Gastrocnemius medialis (tissue), 4 donors: Measurements from ENCODE around the gene RBP7. TPM values are rescaled to one million over a fixed set of nuclear protein-coding genes. Genes with fewer than 3 reads are reported as not detected.

Source experiments
- ATAC-seq, 2 donors: fragments of 150-250 bp; one replicate each; pipeline ENCODE4 v1.9.1; 2016
- DNase-seq, 2 donors: peaks; one replicate each; pipeline ENCODE4 v3.0.0-alpha.2; 2019
- H3K27ac ChIP-seq, 4 donors: fragments of 200-600 bp; sonication (generic); 1 replicate in 1 of 4; 2 replicates in 3 of 4; pipeline ENCODE4 v1.5.1; 2016 to 2018; ENCODE audit warnings: mild to moderate bottlenecking in 2 of 4, moderate library complexity in 1 of 4
- H3K27me3 ChIP-seq, 3 donors: fragments of 200-600 bp; sonication (generic) in 2 of 3; 1 replicate in 1 of 3; 2 replicates in 2 of 3; pipeline versions ENCODE4 v1.5.1 to v1.6.0; 2016 to 2019; ENCODE audit warnings: mild to moderate bottlenecking in 1 of 3, moderate library complexity in 1 of 3
- H3K36me3 ChIP-seq, 2 donors: fragments of 200-600 bp; sonication (generic) in 1 of 2; one replicate each; pipeline ENCODE4 v1.5.1; 2017 to 2018
- H3K4me1 ChIP-seq, 2 donors: fragments of 200-600 bp; sonication (generic) in 1 of 2; one replicate each; pipeline ENCODE4 v1.5.1; 2016 to 2017; ENCODE audit warnings: mild to moderate bottlenecking in 2 of 2
- H3K4me3 ChIP-seq, 4 donors: fragments of 200-600 bp; sonication (generic) in 3 of 4; 1 replicate in 1 of 4; 2 replicates in 3 of 4; pipeline ENCODE4 v1.5.1; 2016 to 2019; ENCODE audit warnings: mild to moderate bottlenecking in 2 of 4
- H3K9me3 ChIP-seq, 3 donors: fragments of 200-600 bp; sonication (generic) in 2 of 3; 1 replicate in 1 of 3; 2 replicates in 2 of 3; pipeline ENCODE4 v1.5.1; 2016 to 2019
- POLR2A ChIP-seq, 2 donors: fragments of 450-650 bp; IDR thresholded peaks; one replicate each; pipeline ENCODE4 v1.6.1; 2017; ENCODE audit warnings: antibody characterized with exemption in 2 of 2, mild to moderate bottlenecking in 2 of 2, moderate library complexity in 2 of 2
- in situ Hi-C, 4 donors: fragments of 200-750 bp; cut with MboI; loops; one replicate each; pipeline versions ENCODE4 v1.15.0 to v1.8.0; 2017; ENCODE audit warnings: low sequenced_read_pairs in 4 of 4
- intact Hi-C: fragments of 100-400 bp; cut with DNase I; formaldehyde crosslinking; loops from one replicate; pipeline ENCODE4 v1.15.1; 2023; ENCODE audit warnings: low total_unique reads
- microRNA-seq, 2 donors: library from miRNA; unstranded; fragments of <30 nt; microRNA quantifications; one replicate each; pipeline ENCODE4, GENCODE V29; 2016; ENCODE audit warnings: borderline replicate concordance in 2 of 2
- total RNA-seq, 4 donors: library from RNA; depleted of rRNA; stranded (reverse); fragments of >200 nt; gene quantifications; one replicate each; pipeline versions ENCODE4 v1.1.0 to v1.2.3, GENCODE V29; 2016
- TF ChIP-seq, protein P1 (sequence below), 5 experiments: fragments of 450-650 bp in 3 of 5; fragments of 200-600 bp in 2 of 5; sonication (generic) in 2 of 5; IDR thresholded peaks in 4 of 5; conservative IDR thresholded peaks in 1 of 5; 1 replicate in 4 of 5; 2 replicates in 1 of 5; pipeline ENCODE4 v1.5.1; 2016 to 2019; ENCODE audit warnings: antibody characterized with exemption in 5 of 5, mild to moderate bottlenecking in 3 of 5, moderate library complexity in 3 of 5

Gene RBP7
- total RNA-seq, 4 donors from 2014 or later: 7.9 to 19.2 (median 11.1) TPM

DNA sequence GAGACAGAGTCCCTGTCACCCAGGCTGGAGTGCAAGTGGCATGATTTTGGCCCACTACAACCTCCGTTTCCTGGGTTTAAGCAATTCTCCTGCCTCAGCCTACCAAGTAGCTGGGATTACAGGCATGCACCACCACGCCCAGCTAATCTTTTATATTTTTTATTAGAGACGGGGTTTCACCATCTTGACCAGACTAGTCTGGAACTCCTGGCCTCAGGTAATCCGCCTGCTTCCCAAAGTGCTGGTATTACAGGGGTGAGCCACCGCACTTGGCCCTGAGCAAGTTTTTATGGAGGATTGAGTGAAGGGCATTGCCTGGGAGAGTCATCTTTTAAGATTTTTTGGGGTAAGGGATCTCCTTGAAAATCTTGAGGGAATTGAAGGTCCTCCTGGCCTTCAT is 64.2 kb downstream of the RBP7 start:
- Histone ChIP-seq H3K36me3 (no peaks in the 10 kb centered on the region), H3K27ac (no peak overlapping the region), H3K27me3 (no peaks in the 10 kb centered on the region), H3K4me1 (peaks cover 34 to 59% of the 10 kb centered on the region in 2 donors), H3K9me3 (no peaks in the 10 kb centered on the region), H3K4me3 (no peak overlapping the region)
- no peak for TF ChIP-seq POLR2A (IDR thresholded peaks at IDR 0.05)
- TF ChIP-seq, protein P1, sequence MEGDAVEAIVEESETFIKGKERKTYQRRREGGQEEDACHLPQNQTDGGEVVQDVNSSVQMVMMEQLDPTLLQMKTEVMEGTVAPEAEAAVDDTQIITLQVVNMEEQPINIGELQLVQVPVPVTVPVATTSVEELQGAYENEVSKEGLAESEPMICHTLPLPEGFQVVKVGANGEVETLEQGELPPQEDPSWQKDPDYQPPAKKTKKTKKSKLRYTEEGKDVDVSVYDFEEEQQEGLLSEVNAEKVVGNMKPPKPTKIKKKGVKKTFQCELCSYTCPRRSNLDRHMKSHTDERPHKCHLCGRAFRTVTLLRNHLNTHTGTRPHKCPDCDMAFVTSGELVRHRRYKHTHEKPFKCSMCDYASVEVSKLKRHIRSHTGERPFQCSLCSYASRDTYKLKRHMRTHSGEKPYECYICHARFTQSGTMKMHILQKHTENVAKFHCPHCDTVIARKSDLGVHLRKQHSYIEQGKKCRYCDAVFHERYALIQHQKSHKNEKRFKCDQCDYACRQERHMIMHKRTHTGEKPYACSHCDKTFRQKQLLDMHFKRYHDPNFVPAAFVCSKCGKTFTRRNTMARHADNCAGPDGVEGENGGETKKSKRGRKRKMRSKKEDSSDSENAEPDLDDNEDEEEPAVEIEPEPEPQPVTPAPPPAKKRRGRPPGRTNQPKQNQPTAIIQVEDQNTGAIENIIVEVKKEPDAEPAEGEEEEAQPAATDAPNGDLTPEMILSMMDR (IDR thresholded peaks at IDR 0.05 in 4 of 5, conservative IDR thresholded peaks at IDR 0.05 in 1 of 5): no peak
- in situ Hi-C loops (no loop called here), intact Hi-C loops (no loop called here)
- no peak for DNase-seq
- ATAC-seq: no peak

DNA sequence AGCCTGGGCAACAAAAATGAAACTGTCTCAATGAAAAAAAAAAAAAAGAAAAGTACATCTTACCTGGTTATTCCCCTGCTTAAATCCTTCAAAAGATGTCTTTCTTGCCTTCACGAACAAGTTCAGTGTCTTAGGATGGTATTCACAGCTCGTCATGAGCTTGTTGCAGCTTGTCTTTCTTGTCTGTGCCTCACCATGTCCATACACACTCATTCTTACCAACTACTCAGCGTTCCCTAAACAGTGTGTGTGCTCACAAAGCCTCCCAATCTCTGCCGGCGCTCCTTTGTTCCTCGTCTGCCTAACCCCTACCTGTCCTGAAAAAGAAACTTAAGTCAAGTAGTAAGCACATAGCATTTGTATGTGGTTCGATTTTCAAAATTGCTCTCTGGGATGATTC is 66.8 kb downstream of the RBP7 start:
- in situ Hi-C loops (no loop called here), intact Hi-C loops (no loop called here)
- ATAC-seq: no peak
- TF ChIP-seq, protein P1 (IDR thresholded peaks at IDR 0.05 in 4 of 5, conservative IDR thresholded peaks at IDR 0.05 in 1 of 5): no peak
- TF ChIP-seq POLR2A (IDR thresholded peaks at IDR 0.05): no peak
- no peak for DNase-seq
- Histone ChIP-seq H3K4me1 (peaks cover 48% of the 10 kb centered on the region in 2 donors), H3K36me3 (no peaks in the 10 kb centered on the region), H3K27me3 (no peaks in the 10 kb centered on the region), H3K9me3 (no peaks in the 10 kb centered on the region), H3K4me3 (no peak overlapping the region), H3K27ac (peak overlapping the region; percentile 48 to 84 (median 70))

DNA sequence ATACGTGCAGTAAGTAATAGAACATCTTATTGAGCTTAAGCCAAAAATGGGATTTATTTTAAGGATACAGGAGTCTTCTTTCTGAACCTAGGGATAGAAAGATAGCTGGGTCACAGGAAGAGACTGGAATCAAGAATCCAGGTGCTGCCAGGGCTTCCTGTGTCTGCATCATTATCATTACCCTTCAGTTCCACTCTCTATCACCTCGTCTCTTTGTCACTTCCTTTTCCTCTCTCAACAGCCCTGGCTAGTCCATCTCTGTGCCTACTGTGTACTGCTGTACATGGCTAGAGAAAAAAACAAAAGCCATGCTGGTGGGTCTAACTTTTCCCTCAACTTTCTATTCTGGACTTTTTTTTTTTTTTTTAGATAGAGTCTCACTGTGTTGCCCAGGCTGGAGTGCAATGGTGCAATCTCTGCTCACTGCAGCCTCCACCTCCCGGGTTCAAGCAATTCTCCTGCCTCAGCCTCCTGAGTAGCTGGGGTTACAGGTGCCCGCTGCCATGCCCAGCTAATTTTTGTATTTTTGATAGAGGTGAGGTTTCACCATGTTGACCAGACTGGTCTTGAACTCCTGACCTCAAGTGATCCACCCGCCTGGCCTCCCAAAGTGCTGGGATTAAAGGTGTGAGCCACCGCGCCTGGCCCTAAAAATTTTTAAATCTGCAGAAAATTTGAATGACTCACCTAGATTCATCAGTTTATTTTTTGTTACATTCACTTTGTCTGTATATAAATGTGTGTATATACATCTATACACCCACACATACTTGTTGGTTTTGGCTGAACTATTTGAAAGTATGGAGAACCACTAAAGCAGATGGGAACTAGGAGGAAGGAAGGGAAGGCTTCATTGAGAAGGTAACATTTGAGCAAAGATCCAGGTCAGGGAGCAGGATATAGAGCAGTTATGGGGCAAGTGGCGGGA is 67.7 kb downstream of the RBP7 start:
- no peak overlapping the region for H3K4me3 ChIP-seq
- DNase-seq: no peak
- TF ChIP-seq POLR2A (IDR thresholded peaks at IDR 0.05): no peak
- TF ChIP-seq, protein P1 (IDR thresholded peaks at IDR 0.05 in 4 of 5, conservative IDR thresholded peaks at IDR 0.05 in 1 of 5): no peak
- H3K27me3 ChIP-seq: no peaks in the 10 kb centered on the region
- H3K27ac ChIP-seq: peak overlapping the region; percentile 58 to 84 (median 82)
- H3K4me1 ChIP-seq: peaks cover 40 to 50% of the 10 kb centered on the region in 2 donors
- intact Hi-C loops: loop anchor here (5.0 kb wide), 2 partner anchors 43 to 248 kb away; no protein-coding TSS in a partner anchor
- ATAC-seq: no peak
- no peaks in the 10 kb centered on the region for H3K9me3 ChIP-seq
- in situ Hi-C loops: no loop called here
- H3K36me3 ChIP-seq: no peaks in the 10 kb centered on the region

GRCh38 chr1:10065344-10065685 is 68.3 kb downstream of the RBP7 start:
- H3K27ac ChIP-seq: peak overlapping the region; percentile 58 to 84 (median 82)
- TF ChIP-seq, protein P1 (IDR thresholded peaks at IDR 0.05 in 4 of 5, conservative IDR thresholded peaks at IDR 0.05 in 1 of 5): no peak
- no peak for TF ChIP-seq POLR2A (IDR thresholded peaks at IDR 0.05)
- intact Hi-C loops (loop anchor here (5.0 kb wide), 2 partner anchors 42 to 247 kb away; no protein-coding TSS in a partner anchor), in situ Hi-C loops (no loop called here)
- H3K4me1 ChIP-seq: peaks cover 38 to 50% of the 10 kb centered on the region in 2 donors
- DNase-seq (peak in 1 of 2 donors; percentile 19), ATAC-seq (peak in 1 of 2 donors; percentile 35)
- H3K4me3 ChIP-seq: no peak overlapping the region
- no peaks in the 10 kb centered on the region for H3K36me3 ChIP-seq
- no peaks in the 10 kb centered on the region for H3K27me3 ChIP-seq
- no peaks in the 10 kb centered on the region for H3K9me3 ChIP-seq

Small RNA genes within 50 kb of the gene (microRNA-seq; reads per million reads assigned to microRNA genes)
- gene MIR5697: 3.5 to 6.0 reads per million in 2 donors

Other genes starting within 250 kb of the RBP7 start
- gene CLSTN1, start 173.3 kb upstream of the RBP7 start, total RNA-seq: 10 to 100 TPM in 3 of 4 donors, 1 to 10 TPM in 1; 8.5 to 25.7 (median 22.0) TPM
- gene CTNNBIP1, start 87.0 kb upstream of the RBP7 start, total RNA-seq: 10 to 100 TPM; 10.3 to 13.2 (median 10.4) TPM
- gene LZIC, start 53.8 kb upstream of the RBP7 start, total RNA-seq: 10 to 100 TPM in 3 of 4 donors, 1 to 10 TPM in 1; 9.4 to 21.7 (median 19.4) TPM
- 10 to 100 TPM in 1 of 4 donors, 1 to 10 TPM in 3; 5.6 to 12.4 (median 8.8) TPM for gene NMNAT1, start 53.8 kb upstream of the RBP7 start, total RNA-seq
- 100 to 1,000 TPM in 2 of 4 donors, 10 to 100 TPM in 2; 42.6 to 143 (median 98.2) TPM for gene UBE4B, start 35.7 kb downstream of the RBP7 start, total RNA-seq
- gene KIF1B, start 213.3 kb downstream of the RBP7 start, total RNA-seq: 100 to 1,000 TPM; 203 to 445 (median 306) TPM